Right atrium auricular region (tissue), 2 donors: ENCODE results near the gene CDK5R1. TPM values are rescaled to one million over a fixed set of nuclear protein-coding genes. Genes with fewer than 3 reads are reported as not detected.

Experiments used
- DNase-seq: peaks from one replicate; pipeline ENCODE4 v3.0.0-alpha.2; 2019; ENCODE audit warnings: low spot score
- H3K27ac ChIP-seq, 2 donors: fragments of 200-600 bp; sonication (generic); 1 replicate in 1 of 2; 2 replicates in 1 of 2; pipeline ENCODE4 v1.5.1; 2016 to 2019
- H3K27me3 ChIP-seq, 2 donors: fragments of 200-600 bp; sonication (generic); one replicate each; pipeline versions ENCODE4 v1.5.1 to v1.6.0; 2017 to 2019
- H3K36me3 ChIP-seq: fragments of 200-600 bp; sonication (generic); one replicate; pipeline ENCODE4 v1.5.1; 2016
- H3K4me1 ChIP-seq, 2 donors: fragments of 200-600 bp; sonication (generic); one replicate each; pipeline versions ENCODE4 v1.5.1 to v1.6.0; 2017 to 2019
- H3K4me3 ChIP-seq, 2 donors: fragments of 200-600 bp; sonication (generic); 1 replicate in 1 of 2; 2 replicates in 1 of 2; pipeline ENCODE4 v1.5.1; 2017 to 2019; ENCODE audit warnings: mild to moderate bottlenecking in 1 of 2, moderate library complexity in 1 of 2
- H3K9me3 ChIP-seq, 2 donors: fragments of 200-600 bp; sonication (generic); one replicate each; pipeline ENCODE4 v1.5.1; 2019
- CTCF ChIP-seq, 2 donors: fragments of 200-600 bp; sonication (generic); IDR thresholded peaks; one replicate each; pipeline ENCODE4 v1.5.1; 2019; ENCODE audit warnings: antibody characterized with exemption in 2 of 2
- total RNA-seq, 2 donors: library from RNA; depleted of rRNA; stranded (reverse); fragments of >200 nt; gene quantifications; one replicate each; pipeline ENCODE4 v1.1.0, GENCODE V29; 2016

CDK5R1 gene
- total RNA-seq, 2 donors from 2014 or later, result 0.75 to 1.0 TPM

GRCh38 chr17:32516450-32516849 is 29.7 kb downstream of the CDK5R1 start:
- Histone ChIP-seq H3K4me3 (no peak overlapping the region), H3K4me1 (peaks cover 0 to 36% of the 10 kb centered on the region in 2 donors), H3K27me3 (no peaks in the 10 kb centered on the region), H3K36me3 (no peaks in the 10 kb centered on the region), H3K27ac (no peak overlapping the region), H3K9me3 (no peaks in the 10 kb centered on the region)
- DNase-seq, result no peak
- TF ChIP-seq CTCF (IDR thresholded peaks at IDR 0.05), result no peak

- H3K4me1 ChIP-seq, result peaks cover 0 to 36% of the 10 kb centered on the region in 2 donors
- H3K36me3 ChIP-seq, result no peaks in the 10 kb centered on the region
- H3K27me3 ChIP-seq, result no peaks in the 10 kb centered on the region
- DNase-seq, result no peak
- H3K9me3 ChIP-seq, result no peaks in the 10 kb centered on the region
- H3K4me3 ChIP-seq, result no peak overlapping the region
- TF ChIP-seq CTCF (IDR thresholded peaks at IDR 0.05), result no peak
- H3K27ac ChIP-seq, result no peak overlapping the region
Observed at GRCh38 chr17:32516940-32517701, 30.3 kb downstream of the CDK5R1 start.

- no peaks in the 10 kb centered on the region for H3K9me3 ChIP-seq
- H3K36me3 ChIP-seq, result no peaks in the 10 kb centered on the region
- H3K27me3 ChIP-seq, result no peaks in the 10 kb centered on the region
- H3K27ac ChIP-seq, result no peak overlapping the region
- peaks cover 0 to 36% of the 10 kb centered on the region in 2 donors for H3K4me1 ChIP-seq
- DNase-seq, result no peak
- no peak overlapping the region for H3K4me3 ChIP-seq
- TF ChIP-seq CTCF (IDR thresholded peaks at IDR 0.05), result no peak
Observed at GRCh38 chr17:32517982-32518381, 31.2 kb downstream of the CDK5R1 start.

- peaks cover 0 to 36% of the 10 kb centered on the region in 2 donors for H3K4me1 ChIP-seq
- no peaks in the 10 kb centered on the region for H3K36me3 ChIP-seq
- H3K9me3 ChIP-seq, result no peaks in the 10 kb centered on the region
- no peak for TF ChIP-seq CTCF (IDR thresholded peaks at IDR 0.05)
- no peak overlapping the region for H3K27ac ChIP-seq
- no peaks in the 10 kb centered on the region for H3K27me3 ChIP-seq
- DNase-seq, result no peak
- peak overlapping the region; percentile 30 to 60 for H3K4me3 ChIP-seq
Observed at GRCh38 chr17:32518646-32519227, 31.9 kb downstream of the CDK5R1 start.

GRCh38 chr17:32519228-32520103 is 32.7 kb downstream of the CDK5R1 start:
- peak overlapping the region; percentile 30 to 60 for H3K4me3 ChIP-seq
- no peak for DNase-seq
- H3K27me3 ChIP-seq, result no peaks in the 10 kb centered on the region
- peak overlapping the region in 1 of 2 donors; percentile 6 for H3K27ac ChIP-seq
- no peaks in the 10 kb centered on the region for H3K36me3 ChIP-seq
- TF ChIP-seq CTCF (IDR thresholded peaks at IDR 0.05), result no peak
- peaks cover 0 to 36% of the 10 kb centered on the region in 2 donors for H3K4me1 ChIP-seq
- no peaks in the 10 kb centered on the region for H3K9me3 ChIP-seq
